ENCODE data around the gene ARID1B.

DNA sequence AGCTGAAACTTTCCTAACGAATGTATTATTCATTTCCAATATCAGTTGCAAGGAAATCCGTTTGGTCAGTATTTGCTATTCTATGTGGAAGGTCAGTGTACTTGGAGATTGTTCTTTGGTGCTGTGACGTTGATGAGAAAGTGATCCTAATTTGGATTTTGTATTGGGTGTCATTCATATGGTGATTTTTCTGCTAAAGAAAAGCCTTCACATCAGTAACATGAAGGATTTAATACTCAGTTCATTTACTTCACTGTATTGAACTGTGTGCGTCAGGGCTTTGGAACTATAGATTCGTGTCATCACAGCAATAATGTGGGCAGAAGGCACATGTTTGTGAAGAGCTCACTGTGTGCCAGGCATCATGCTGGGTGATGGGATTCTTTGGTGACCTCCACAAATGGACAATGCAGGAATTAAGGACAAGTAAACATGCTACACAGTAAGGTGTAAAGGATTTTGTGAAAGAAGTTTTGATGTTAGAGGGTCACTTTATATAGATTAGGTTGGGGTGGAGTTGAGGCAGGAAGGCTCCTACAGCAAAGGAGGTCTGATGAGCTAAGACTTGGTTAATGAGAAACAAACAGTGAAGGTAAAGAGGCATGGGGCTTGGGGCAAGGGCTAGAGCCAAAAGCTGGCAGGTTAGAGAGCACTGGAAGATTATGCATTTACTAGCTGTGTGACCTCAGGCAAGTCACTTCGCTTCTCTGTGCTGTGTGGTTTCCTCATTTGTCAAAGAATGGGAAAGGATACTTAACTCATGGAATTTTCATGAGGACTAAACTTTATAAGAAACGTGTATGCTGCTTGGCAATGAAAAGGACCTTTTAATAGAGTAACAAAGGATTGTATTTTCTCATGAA, 12.1 kb downstream of the ARID1B start:
- TF ChIP-seq, protein P1, sequence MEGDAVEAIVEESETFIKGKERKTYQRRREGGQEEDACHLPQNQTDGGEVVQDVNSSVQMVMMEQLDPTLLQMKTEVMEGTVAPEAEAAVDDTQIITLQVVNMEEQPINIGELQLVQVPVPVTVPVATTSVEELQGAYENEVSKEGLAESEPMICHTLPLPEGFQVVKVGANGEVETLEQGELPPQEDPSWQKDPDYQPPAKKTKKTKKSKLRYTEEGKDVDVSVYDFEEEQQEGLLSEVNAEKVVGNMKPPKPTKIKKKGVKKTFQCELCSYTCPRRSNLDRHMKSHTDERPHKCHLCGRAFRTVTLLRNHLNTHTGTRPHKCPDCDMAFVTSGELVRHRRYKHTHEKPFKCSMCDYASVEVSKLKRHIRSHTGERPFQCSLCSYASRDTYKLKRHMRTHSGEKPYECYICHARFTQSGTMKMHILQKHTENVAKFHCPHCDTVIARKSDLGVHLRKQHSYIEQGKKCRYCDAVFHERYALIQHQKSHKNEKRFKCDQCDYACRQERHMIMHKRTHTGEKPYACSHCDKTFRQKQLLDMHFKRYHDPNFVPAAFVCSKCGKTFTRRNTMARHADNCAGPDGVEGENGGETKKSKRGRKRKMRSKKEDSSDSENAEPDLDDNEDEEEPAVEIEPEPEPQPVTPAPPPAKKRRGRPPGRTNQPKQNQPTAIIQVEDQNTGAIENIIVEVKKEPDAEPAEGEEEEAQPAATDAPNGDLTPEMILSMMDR (IDR thresholded peaks at IDR 0.05): no peak
- TF ChIP-seq POLR2A (IDR thresholded peaks at IDR 0.05): no peak
